ENCODE results near the gene ARHGEF2. TPM values are rescaled to one million over a fixed set of nuclear protein-coding genes. Genes with fewer than 3 reads are reported as not detected.

The ARHGEF2 gene
- total and polyA plus RNA-seq, 2 experiments from 2014 or later: 77.7 to 136 TPM

- Histone ChIP-seq H3K9ac (no peak overlapping the region), H3K79me2 (ENCODE audit: insufficient read depth) (no peaks in the 10 kb centered on the region), H3K36me3 (ENCODE audit: low read depth) (peaks cover 6% of the 10 kb centered on the region), H4K20me1 (ENCODE audit: insufficient read depth) (no peaks in the 10 kb centered on the region), H3K27me3 (replicated peaks; ENCODE audit: insufficient read depth) (no peaks in the 10 kb centered on the region), H3K4me2 (ENCODE audit: unreplicated experiment) (no peak overlapping the region), H3K4me1 (ENCODE audit: insufficient read depth) (no peaks in the 10 kb centered on the region; the same call in 1 of the 2 replicates), H3K9me2 (ENCODE audit: insufficient read depth) (no peaks in the 10 kb centered on the region), H3K9me3 (ENCODE audit: low read depth) (no peaks in the 10 kb centered on the region), H3K27ac (no peak overlapping the region), H3F3A (ENCODE audit: insufficient read depth) (peaks cover 27% of the 10 kb centered on the region), H2AFZ (no peak overlapping the region), H3K4me3 (no peak overlapping the region)
- 86 to 91% methylated on average over 4 of the region's 4 CpGs for WGBS, 2 experiments (ENCODE audit: low coverage in 1 of 2, low lambda C conversion rate in 2 of 2, missing lambda C conversion rate in 2 of 2)
- peak; percentile 23 for DNase-seq
- no peak for TF ChIP-seq EZH2 (IDR thresholded peaks at IDR 0.05; ENCODE audit: insufficient read depth, poor library complexity, severe bottlenecking)
- TF ChIP-seq EZH2phosphoT487 (IDR thresholded peaks at IDR 0.05; ENCODE audit: insufficient read depth, low read depth): no peak
- in situ Hi-C loops (cut with MboI): no loop called here
Measured at GRCh38 chr1:156004843-156005584, 26.7 kb upstream of the ARHGEF2 start.

GRCh38 chr1:156003923-156004188 lies 25.5 kb upstream of the ARHGEF2 start:
- H3K4me1 ChIP-seq (ENCODE audit: insufficient read depth): no peaks in the 10 kb centered on the region; the same call in 1 of the 2 replicates
- H3K27me3 ChIP-seq (replicated peaks; ENCODE audit: insufficient read depth): no peaks in the 10 kb centered on the region
- no peak overlapping the region for H3K4me3 ChIP-seq
- no peak overlapping the region for H2AFZ ChIP-seq
- no peaks in the 10 kb centered on the region for H3K9me2 ChIP-seq (ENCODE audit: insufficient read depth)
- no peak overlapping the region for H3K27ac ChIP-seq
- no peak overlapping the region for H3K9ac ChIP-seq
- no peak overlapping the region for H3K4me2 ChIP-seq (ENCODE audit: unreplicated experiment)
- H3K9me3 ChIP-seq (ENCODE audit: low read depth): no peaks in the 10 kb centered on the region
- no peak for DNase-seq
- H4K20me1 ChIP-seq (ENCODE audit: insufficient read depth): no peaks in the 10 kb centered on the region
- peaks cover 17% of the 10 kb centered on the region for H3F3A ChIP-seq (ENCODE audit: insufficient read depth)
- no peaks in the 10 kb centered on the region for H3K36me3 ChIP-seq (ENCODE audit: low read depth)
- in situ Hi-C loops (cut with MboI): no loop called here
- WGBS, 2 experiments (ENCODE audit: low coverage in 1 of 2, low lambda C conversion rate in 2 of 2, missing lambda C conversion rate in 2 of 2): 44 to 50% methylated on average over 2 of the region's 2 CpGs
- TF ChIP-seq EZH2 (IDR thresholded peaks at IDR 0.05; ENCODE audit: insufficient read depth, poor library complexity, severe bottlenecking) (no peak), EZH2phosphoT487 (IDR thresholded peaks at IDR 0.05; ENCODE audit: insufficient read depth, low read depth) (no peak)
- no peaks in the 10 kb centered on the region for H3K79me2 ChIP-seq (ENCODE audit: insufficient read depth)

GRCh38 chr1:156002188-156002911 lies 24.0 kb upstream of the ARHGEF2 start:
- in situ Hi-C loops (cut with MboI): no loop called here

GRCh38 chr1:156001662-156002171 lies 23.4 kb upstream of the ARHGEF2 start:
- H3K4me1 ChIP-seq (ENCODE audit: insufficient read depth): no peaks in the 10 kb centered on the region; the same call in 1 of the 2 replicates
- no peaks in the 10 kb centered on the region for H3K79me2 ChIP-seq (ENCODE audit: insufficient read depth)
- no peak overlapping the region for H3K27ac ChIP-seq
- H3K9ac ChIP-seq: no peak overlapping the region
- no peak overlapping the region for H2AFZ ChIP-seq
- WGBS, 2 experiments (ENCODE audit: low coverage in 1 of 2, low lambda C conversion rate in 2 of 2, missing lambda C conversion rate in 2 of 2): 59 to 60% methylated on average over 4 of the region's 4 CpGs
- H3K9me2 ChIP-seq (ENCODE audit: insufficient read depth): no peaks in the 10 kb centered on the region
- no peaks in the 10 kb centered on the region for H3K36me3 ChIP-seq (ENCODE audit: low read depth)
- H4K20me1 ChIP-seq (ENCODE audit: insufficient read depth): no peaks in the 10 kb centered on the region
- in situ Hi-C loops (cut with MboI): no loop called here
- H3K4me2 ChIP-seq (ENCODE audit: unreplicated experiment): no peak overlapping the region
- no peak for TF ChIP-seq EZH2phosphoT487 (IDR thresholded peaks at IDR 0.05; ENCODE audit: insufficient read depth, low read depth)
- no peak for TF ChIP-seq EZH2 (IDR thresholded peaks at IDR 0.05; ENCODE audit: insufficient read depth, poor library complexity, severe bottlenecking)
- H3F3A ChIP-seq (ENCODE audit: insufficient read depth): peaks cover 11% of the 10 kb centered on the region; the same call in 1 of the 2 replicates
- no peaks in the 10 kb centered on the region for H3K9me3 ChIP-seq (ENCODE audit: low read depth)
- no peak for DNase-seq
- H3K27me3 ChIP-seq (replicated peaks; ENCODE audit: insufficient read depth): no peaks in the 10 kb centered on the region
- no peak overlapping the region for H3K4me3 ChIP-seq

More at GRCh38 chr1:156002188-156002911, 24.0 kb upstream of the ARHGEF2 start:
- Histone ChIP-seq H3K79me2 (ENCODE audit: insufficient read depth) (no peaks in the 10 kb centered on the region), H3K9me3 (ENCODE audit: low read depth) (no peaks in the 10 kb centered on the region), H3K4me3 (no peak overlapping the region), H3K9me2 (ENCODE audit: insufficient read depth) (no peaks in the 10 kb centered on the region), H3K4me1 (ENCODE audit: insufficient read depth) (no peaks in the 10 kb centered on the region; the same call in 1 of the 2 replicates), H3K27me3 (replicated peaks; ENCODE audit: insufficient read depth) (no peaks in the 10 kb centered on the region), H3K9ac (no peak overlapping the region), H3K36me3 (ENCODE audit: low read depth) (no peaks in the 10 kb centered on the region), H4K20me1 (ENCODE audit: insufficient read depth) (no peaks in the 10 kb centered on the region), H2AFZ (no peak overlapping the region), H3K4me2 (ENCODE audit: unreplicated experiment) (no peak overlapping the region), H3F3A (ENCODE audit: insufficient read depth) (peaks cover 11% of the 10 kb centered on the region), H3K27ac (no peak overlapping the region)
- 44 to 47% methylated on average over 3 of the region's 3 CpGs for WGBS, 2 experiments (ENCODE audit: low coverage in 1 of 2, low lambda C conversion rate in 2 of 2, missing lambda C conversion rate in 2 of 2)
- DNase-seq: no peak
- TF ChIP-seq EZH2 (IDR thresholded peaks at IDR 0.05; ENCODE audit: insufficient read depth, poor library complexity, severe bottlenecking) (no peak), EZH2phosphoT487 (IDR thresholded peaks at IDR 0.05; ENCODE audit: insufficient read depth, low read depth) (no peak)

Measured in GM23248 (cell line).